ENCODE data around the gene HPX.

HPX gene, protein sequence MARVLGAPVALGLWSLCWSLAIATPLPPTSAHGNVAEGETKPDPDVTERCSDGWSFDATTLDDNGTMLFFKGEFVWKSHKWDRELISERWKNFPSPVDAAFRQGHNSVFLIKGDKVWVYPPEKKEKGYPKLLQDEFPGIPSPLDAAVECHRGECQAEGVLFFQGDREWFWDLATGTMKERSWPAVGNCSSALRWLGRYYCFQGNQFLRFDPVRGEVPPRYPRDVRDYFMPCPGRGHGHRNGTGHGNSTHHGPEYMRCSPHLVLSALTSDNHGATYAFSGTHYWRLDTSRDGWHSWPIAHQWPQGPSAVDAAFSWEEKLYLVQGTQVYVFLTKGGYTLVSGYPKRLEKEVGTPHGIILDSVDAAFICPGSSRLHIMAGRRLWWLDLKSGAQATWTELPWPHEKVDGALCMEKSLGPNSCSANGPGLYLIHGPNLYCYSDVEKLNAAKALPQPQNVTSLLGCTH

GRCh38 chr11:6440906-6441358 lies at the start of gene HPX:
Gene HPX (minus strand): TSS chr11:6440987. CDS start chr11:6440963, 24 bp downstream.
- no peak for DNase-seq

DNA sequence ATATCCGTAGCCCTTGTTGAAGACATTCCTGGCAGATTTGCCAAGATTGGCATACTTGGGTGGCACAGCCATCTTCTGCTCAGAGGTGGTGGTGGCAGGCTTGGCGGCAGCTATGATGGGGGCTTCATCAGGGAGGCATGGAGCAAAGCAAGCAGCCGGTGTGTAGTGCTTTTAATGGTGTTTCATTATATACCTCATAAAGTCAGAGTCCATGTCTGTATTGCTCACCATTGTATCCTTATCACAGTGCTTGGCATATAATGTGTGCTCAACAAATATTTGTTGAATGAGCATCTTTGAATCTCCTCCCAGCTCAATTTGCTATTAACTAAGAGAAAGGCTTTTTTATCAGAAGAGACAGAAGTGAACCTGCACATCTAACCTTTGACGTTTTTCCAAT lies 48.5 kb upstream of the HPX start:
- DNase-seq = no peak

DNA sequence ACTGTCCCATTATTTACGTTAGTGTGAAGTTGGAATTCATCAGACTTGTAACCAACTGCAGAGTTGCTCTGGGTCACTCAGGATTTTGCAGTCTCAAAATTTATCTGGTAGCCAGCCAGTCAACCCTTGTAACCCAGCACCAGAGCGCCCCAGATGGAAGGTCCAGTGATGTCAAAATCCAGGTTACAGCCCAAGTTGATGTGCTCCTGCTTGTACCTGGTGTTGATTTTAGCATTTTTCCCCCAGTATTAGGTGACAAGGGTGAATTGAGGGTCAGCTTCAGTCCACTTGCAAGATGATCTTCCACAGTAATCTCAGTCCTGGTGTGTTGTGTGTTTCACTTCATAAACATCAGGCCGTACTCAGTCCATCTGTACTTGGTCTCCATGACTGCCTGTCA lies 48.0 kb upstream of the HPX start:
- no peak for DNase-seq

GRCh38 chr11:6488342-6488741 lies 47.6 kb upstream of the HPX start:
- DNase-seq = no peak

DNA sequence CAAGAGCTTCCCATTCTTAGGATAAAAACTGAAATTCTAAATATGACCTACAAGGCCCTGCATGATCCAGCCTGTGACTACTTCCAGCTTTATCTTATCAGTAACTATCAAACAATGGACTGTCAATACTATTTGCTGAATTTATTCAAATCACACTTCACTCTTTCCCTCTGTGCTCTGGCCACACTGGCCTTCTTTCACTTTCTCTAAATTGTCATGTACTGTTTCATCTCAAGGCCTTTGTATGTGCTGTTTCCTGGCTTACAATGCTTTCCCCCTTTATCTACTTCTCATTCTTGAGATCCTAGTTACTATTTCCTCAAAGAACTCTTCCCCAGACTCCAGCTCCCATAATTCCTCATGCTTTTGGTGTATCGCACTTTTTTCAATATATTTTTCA lies 46.2 kb upstream of the HPX start:
- no peak for DNase-seq

DNA sequence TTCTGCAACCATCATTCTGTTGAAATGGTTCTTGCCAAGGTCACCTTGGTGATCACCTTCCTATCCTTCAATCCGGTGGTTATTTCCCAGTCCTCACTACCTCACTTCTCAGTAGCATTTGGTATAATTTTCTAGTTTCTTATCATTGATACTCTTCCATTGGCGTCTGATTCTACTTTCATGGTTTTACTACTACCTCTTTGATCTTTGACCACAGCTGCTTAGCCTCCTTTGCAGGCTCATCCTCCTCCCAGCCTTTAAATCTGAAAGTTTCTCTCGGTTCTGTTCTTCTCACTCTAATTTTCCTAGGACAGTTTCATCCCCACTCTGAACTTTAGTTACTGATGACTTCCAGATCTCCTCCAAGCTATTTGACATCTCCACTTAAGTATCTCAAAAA lies 45.5 kb upstream of the HPX start:
- DNase-seq = no peak

GRCh38 chr11:6485661-6486060 lies 44.9 kb upstream of the HPX start:
- no peak for DNase-seq

DNA sequence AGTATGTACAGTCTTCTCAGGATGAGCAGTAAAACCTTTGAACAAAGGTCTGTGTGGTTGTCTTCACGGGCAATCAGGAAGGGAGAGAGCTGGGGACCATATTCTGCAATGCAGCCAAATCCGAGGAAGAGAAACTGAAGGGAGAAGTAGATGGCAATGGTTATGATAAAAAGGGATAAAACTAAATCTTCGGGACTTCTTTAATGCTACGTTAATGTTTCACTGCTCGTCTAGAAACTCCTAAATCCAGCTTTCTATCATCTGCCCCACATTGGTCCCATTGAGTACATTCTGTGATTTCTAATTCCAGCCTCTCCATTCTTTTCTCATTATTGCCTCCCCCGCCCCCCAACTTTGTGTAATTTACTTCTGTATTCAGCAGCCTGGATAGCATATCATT lies 42.2 kb upstream of the HPX start:
- DNase-seq = no peak

- no peak for DNase-seq
Measured at GRCh38 chr11:6482441-6482840, 41.7 kb upstream of the HPX start.

GRCh38 chr11:6481924-6482275 lies 41.1 kb upstream of the HPX start:
- DNase-seq = no peak

GRCh38 chr11:6481012-6481923 lies 40.5 kb upstream of the HPX start, which contains the start of the genes ARFIP2 and TIMM10B:
Gene ARFIP2 (minus strand): TSS chr11:6481331. CDS start chr11:6480421, 910 bp downstream.
Gene TIMM10B (plus strand): TSS chr11:6481501. CDS start chr11:6481517, 16 bp downstream.
- peak; percentile 98 for DNase-seq

DNA sequence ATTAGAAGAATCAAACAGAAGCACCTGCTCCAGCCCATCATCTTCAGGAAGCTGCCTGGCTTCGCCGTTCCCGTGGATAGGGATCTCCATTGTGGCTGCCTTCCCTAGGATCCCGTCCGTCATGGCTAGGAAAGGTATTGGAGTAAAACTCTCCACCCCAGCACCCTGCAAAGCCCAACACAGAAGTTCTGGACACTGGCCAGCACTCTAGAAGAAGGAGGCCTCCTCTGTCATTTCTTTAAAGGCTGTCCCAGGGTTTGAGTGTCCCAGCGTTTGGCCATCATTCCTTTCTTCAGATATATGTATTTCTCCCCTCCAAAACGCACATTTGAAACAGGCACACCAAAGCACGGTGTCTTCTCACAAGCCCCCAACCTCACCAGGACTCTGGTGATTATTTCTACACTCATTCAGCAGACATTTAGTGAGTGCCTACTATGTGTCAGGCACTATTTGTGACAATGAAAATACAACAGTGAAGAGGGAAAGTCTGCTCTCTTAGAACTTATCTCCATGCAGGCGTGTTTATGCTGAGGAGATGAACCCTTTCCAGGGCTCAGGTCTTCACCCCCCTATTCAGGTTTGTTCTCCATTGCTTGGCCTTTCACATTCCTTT lies 39.6 kb upstream of the HPX start:
- DNase-seq = no peak

GRCh38 chr11:6476571-6476970 lies 35.8 kb upstream of the HPX start:
- DNase-seq = no peak

DNA sequence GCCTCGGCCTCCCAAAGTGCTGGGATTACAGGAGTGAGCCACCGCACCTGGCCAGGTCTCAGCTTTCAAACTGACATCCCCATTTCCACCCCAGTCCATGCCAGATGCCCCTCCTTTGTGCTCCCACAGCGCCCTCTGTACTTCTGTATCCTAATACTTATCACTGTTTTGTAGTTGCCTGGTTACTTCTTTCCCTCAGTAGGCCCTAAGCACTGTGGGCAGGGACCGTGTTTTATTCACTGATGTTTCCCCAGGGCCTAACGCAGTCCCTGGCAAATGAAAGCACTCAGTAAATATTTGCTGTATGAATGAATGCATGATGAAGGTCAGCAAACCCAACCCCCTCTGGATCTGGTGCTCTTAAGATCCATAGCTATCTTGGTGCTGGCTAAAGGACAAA lies 35.1 kb upstream of the HPX start:
- DNase-seq = peak; percentile 93

- DNase-seq = no peak
Measured at GRCh38 chr11:6474806-6475500, 34.2 kb upstream of the HPX start.

GRCh38 chr11:6474413-6474792 lies 33.6 kb upstream of the HPX start:
- no peak for DNase-seq

GRCh38 chr11:6473451-6474412 lies 32.9 kb upstream of the HPX start, which contains the start of gene TRIM3:
Gene TRIM3 (minus strand): TSS chr11:6473941. CDS start chr11:6465695, 8,246 bp downstream.
- peak; percentile 86 for DNase-seq

GRCh38 chr11:6472934-6473333 lies 32.1 kb upstream of the HPX start:
- no peak for DNase-seq

GRCh38 chr11:6469599-6469998 lies 28.8 kb upstream of the HPX start:
- no peak for DNase-seq

GRCh38 chr11:6468712-6469495 lies 28.1 kb upstream of the HPX start:
- DNase-seq = peak; percentile 94

- DNase-seq = no peak
Measured at GRCh38 chr11:6459099-6459450, 18.3 kb upstream of the HPX start.

Measured in NCI-H2029 (cell line).